ENCODE results near the gene PHACTR3.

- TF ChIP-seq CTCF (IDR thresholded peaks at IDR 0.05; ENCODE audit: control extremely low read depth in 1 of 3, insufficient read depth in 1 of 3, low read depth in 1 of 3, low read length in 3 of 3) (no peak), HDAC6 (IDR thresholded peaks at IDR 0.05; ENCODE audit: low read depth, low read length) (no peak), NRF1 (IDR thresholded peaks at IDR 0.05; ENCODE audit: low read depth, low read length) (no peak), EZH2 (IDR thresholded peaks at IDR 0.05; ENCODE audit: low read depth, low read length, severe bottlenecking) (no peak), POLR2A (IDR thresholded peaks at IDR 0.05; ENCODE audit: control extremely low read depth in 1 of 2, low read depth in 2 of 2, low read length in 2 of 2) (no peak), POU5F1 (IDR thresholded peaks at IDR 0.05; ENCODE audit: low read depth, low read length) (no peak), BRCA1 (IDR thresholded peaks at IDR 0.05; ENCODE audit: low read depth, low read length) (no peak), CBX5 (IDR thresholded peaks at IDR 0.05; ENCODE audit: low read depth, low read length) (no peak), TAF1 (IDR thresholded peaks at IDR 0.05; ENCODE audit: low read depth, low read length) (no peak), TEAD4 (IDR thresholded peaks at IDR 0.05; ENCODE audit: low read depth, low read length) (no peak)
Measured at GRCh38 chr20:59740621-59741020, 136.3 kb downstream of the PHACTR3 start.
